Prostate gland (tissue), 2 donors: ENCODE results near the gene CXCR4. TPM values are rescaled to one million over a fixed set of nuclear protein-coding genes. Genes with fewer than 3 reads are reported as not detected.

Source experiments
- DNase-seq: peaks from one replicate; pipeline ENCODE4 v3.0.0-alpha.2; 2019; ENCODE audit warnings: low spot score
- H3K27ac ChIP-seq, 2 donors: fragments of 200-600 bp; sonication (generic); 2 replicates each; pipeline ENCODE4 v1.5.1; 2017 to 2019
- H3K27me3 ChIP-seq: fragments of 200-600 bp; sonication (generic); replicated peaks from 2 replicates; pipeline ENCODE4 v1.5.1; 2019; ENCODE audit not compliant: insufficient read depth
- H3K36me3 ChIP-seq, 2 donors: fragments of 200-600 bp; sonication (generic); 1 replicate in 1 of 2; 2 replicates in 1 of 2; pipeline versions ENCODE4 v1.5.1 to v1.8.1; 2017 to 2019
- H3K4me1 ChIP-seq: fragments of 200-600 bp; sonication (generic); replicated peaks from 2 replicates; pipeline ENCODE4 v1.5.1; 2019
- H3K4me3 ChIP-seq, 2 donors: fragments of 200-600 bp; sonication (generic); 2 replicates each; pipeline ENCODE4 v1.5.1; 2017 to 2019
- H3K9me3 ChIP-seq: fragments of 200-600 bp; sonication (generic); 2 replicates; pipeline ENCODE4 v1.5.1; 2017
- POLR2A ChIP-seq: fragments of 450-650 bp; IDR thresholded peaks from one replicate; pipeline ENCODE4 v1.6.1; 2016; ENCODE audit warnings: antibody characterized with exemption, mild to moderate bottlenecking
- POLR2AphosphoS5 ChIP-seq: sonication (generic); formaldehyde crosslinking; IDR thresholded peaks from one replicate; pipeline ENCODE4 v1.6.1; 2017; ENCODE audit warnings: antibody characterized with exemption
- WGBS: methylation state at CpG from one replicate; pipeline ENCODE4 v1.1.5; 2018; 5-methylcytosine and 5-hydroxymethylcytosine counted together
- intact Hi-C: fragments of 100-400 bp; cut with DNase I; formaldehyde crosslinking; loops from one replicate; pipeline ENCODE4 v1.14.2; 2022
- total RNA-seq, 2 donors: library from RNA; depleted of rRNA; stranded (reverse); fragments of >200 nt; gene quantifications; one replicate each; pipeline ENCODE4 v1.1.0, GENCODE V29; 2016
- TF ChIP-seq, protein P1 (sequence below), 4 experiments: fragments of 200-600 bp in 2 of 4; fragments of 450-650 bp in 2 of 4; sonication (generic) in 2 of 4; IDR thresholded peaks; 1 replicate in 3 of 4; 2 replicates in 1 of 4; pipeline ENCODE4 v1.5.1; 2016 to 2019; ENCODE audit warnings: antibody characterized with exemption in 4 of 4, mild to moderate bottlenecking in 2 of 4, moderate library complexity in 2 of 4

CXCR4 gene
- total RNA-seq, 2 donors from 2014 or later = 20.9 to 27.2 TPM

DNA sequence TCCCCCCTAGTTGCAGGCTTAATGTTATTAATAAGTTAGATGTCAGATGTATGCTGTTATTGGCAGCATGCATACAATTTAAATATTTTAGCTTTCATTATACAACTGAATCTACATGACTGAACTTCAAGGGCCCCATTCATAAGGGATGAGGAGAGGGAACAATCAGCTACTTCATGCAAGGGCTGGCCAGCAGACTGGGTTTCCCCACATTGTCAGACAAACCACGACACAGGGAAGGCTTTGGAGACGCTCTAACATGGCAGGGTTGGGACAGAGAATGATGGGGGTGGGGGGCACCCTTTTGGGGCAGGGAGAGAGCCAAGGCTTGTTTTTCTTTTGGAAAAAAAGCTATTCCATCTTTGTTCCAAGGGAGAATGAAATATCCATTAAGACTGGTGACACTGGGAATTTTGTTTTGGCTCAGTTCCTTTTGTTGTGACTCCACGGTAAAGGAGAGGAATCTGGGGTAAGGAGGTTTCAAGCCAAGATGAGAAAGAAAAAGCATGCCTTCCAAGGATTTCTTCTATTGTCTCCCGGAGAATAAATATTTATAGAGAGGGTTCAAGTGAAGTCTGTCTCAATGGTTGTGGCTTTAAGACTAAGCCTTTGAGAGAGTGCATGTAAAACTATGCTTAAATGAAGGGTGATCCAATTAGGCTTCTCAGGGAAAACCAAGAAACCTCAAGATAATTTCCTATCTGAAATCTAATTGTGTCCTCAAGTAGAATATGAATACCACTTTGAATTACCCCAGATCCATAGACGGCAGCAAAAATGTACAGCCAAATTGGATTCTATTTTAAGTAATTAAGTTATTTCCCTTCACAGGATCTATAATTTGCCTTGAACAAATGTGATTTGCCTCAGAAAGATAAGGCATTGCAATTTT, 5.4 kb downstream of the CXCR4 start:
- Histone ChIP-seq H3K4me3 (no peak overlapping the region), H3K27ac (no peak overlapping the region), H3K36me3 (no peaks in the 10 kb centered on the region), H3K27me3 (no peaks in the 10 kb centered on the region), H3K4me1 (peaks cover 5% of the 10 kb centered on the region), H3K9me3 (no peaks in the 10 kb centered on the region)
- intact Hi-C loops = no loop called here
- DNase-seq = no peak
- WGBS = 57% methylated on average over 5 of the region's 5 CpGs
- TF ChIP-seq POLR2AphosphoS5 = no peak
- no peak for TF ChIP-seq POLR2A
- TF ChIP-seq, protein P1, sequence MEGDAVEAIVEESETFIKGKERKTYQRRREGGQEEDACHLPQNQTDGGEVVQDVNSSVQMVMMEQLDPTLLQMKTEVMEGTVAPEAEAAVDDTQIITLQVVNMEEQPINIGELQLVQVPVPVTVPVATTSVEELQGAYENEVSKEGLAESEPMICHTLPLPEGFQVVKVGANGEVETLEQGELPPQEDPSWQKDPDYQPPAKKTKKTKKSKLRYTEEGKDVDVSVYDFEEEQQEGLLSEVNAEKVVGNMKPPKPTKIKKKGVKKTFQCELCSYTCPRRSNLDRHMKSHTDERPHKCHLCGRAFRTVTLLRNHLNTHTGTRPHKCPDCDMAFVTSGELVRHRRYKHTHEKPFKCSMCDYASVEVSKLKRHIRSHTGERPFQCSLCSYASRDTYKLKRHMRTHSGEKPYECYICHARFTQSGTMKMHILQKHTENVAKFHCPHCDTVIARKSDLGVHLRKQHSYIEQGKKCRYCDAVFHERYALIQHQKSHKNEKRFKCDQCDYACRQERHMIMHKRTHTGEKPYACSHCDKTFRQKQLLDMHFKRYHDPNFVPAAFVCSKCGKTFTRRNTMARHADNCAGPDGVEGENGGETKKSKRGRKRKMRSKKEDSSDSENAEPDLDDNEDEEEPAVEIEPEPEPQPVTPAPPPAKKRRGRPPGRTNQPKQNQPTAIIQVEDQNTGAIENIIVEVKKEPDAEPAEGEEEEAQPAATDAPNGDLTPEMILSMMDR (IDR thresholded peaks at IDR 0.05) = no peak

DNA sequence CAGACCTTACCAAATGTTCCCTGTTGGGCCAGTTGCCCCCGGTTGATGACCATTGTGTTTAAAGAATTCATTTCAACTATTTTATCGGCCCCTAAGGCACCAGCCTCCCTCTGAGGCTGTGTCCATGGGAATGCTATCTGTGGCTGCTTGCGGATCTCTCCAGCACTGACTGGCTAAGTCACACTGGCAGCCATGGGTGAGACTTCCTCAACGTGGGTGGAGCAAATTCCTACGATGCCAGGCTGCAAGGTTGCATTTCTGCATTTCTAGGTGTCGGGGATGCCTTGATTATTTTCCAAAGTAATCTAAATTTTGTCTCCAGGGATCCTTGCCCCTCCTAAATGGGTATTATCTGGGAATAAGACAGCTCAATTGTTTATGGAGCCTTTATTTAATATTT, 6.2 kb downstream of the CXCR4 start:
- H3K9me3 ChIP-seq = no peaks in the 10 kb centered on the region
- WGBS = 87% methylated on average over 6 of the region's 6 CpGs
- H3K27ac ChIP-seq = no peak overlapping the region
- no peak for DNase-seq
- peaks cover 5% of the 10 kb centered on the region for H3K4me1 ChIP-seq
- intact Hi-C loops = no loop called here
- TF ChIP-seq POLR2AphosphoS5 (no peak), POLR2A (no peak)
- TF ChIP-seq, protein P1 (IDR thresholded peaks at IDR 0.05) = no peak
- H3K36me3 ChIP-seq = no peaks in the 10 kb centered on the region
- H3K27me3 ChIP-seq = no peaks in the 10 kb centered on the region
- no peak overlapping the region for H3K4me3 ChIP-seq

DNA sequence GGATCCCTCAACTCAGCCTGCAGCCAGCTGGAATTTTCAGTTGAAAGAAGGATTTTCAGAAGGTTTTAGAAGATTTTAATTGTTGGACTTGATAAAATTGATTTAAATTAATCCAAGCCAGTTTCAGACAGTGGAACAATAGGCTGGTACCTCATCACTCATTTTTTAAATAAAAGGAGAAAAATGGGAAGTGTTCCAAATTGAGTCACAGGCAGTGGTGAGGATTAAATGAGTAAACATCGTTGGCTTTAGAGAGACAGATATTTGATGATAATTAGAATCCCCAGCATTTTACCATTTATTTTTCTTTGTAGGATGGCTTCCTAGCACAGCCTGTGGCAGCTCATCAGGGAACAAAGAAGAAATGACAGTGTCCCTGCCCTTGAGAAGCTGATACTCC, 7.4 kb downstream of the CXCR4 start:
- H3K27me3 ChIP-seq = no peaks in the 10 kb centered on the region
- intact Hi-C loops = no loop called here
- no peaks in the 10 kb centered on the region for H3K9me3 ChIP-seq
- no peaks in the 10 kb centered on the region for H3K36me3 ChIP-seq
- TF ChIP-seq POLR2A (no peak), POLR2AphosphoS5 (no peak)
- TF ChIP-seq, protein P1 (IDR thresholded peaks at IDR 0.05) = no peak
- WGBS = 50% methylated on average over 1 of the region's 1 CpG
- DNase-seq = no peak
- H3K27ac ChIP-seq = no peak overlapping the region
- H3K4me1 ChIP-seq = no peaks in the 10 kb centered on the region
- no peak overlapping the region for H3K4me3 ChIP-seq

DNA sequence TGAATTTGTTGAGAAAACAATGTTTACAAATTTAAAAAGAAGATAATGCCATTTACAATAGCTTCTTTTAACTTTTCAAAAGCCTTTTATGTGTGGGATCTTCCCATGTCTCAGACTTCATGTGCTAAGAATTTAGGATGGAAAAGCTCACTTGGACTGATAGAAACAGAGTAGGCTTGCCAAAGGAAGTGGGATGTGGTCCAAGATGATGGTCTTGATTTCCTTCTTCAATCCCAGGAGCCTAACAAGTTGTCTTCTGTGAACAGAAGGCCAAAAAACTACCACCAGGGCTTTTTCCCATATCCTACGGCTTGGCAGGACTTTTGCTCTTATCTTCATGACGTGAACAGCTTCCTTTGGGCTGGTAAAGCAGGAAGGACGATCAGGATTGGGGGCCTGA, 9.5 kb downstream of the CXCR4 start:
- no peak for DNase-seq
- H3K4me1 ChIP-seq = no peaks in the 10 kb centered on the region
- H3K27ac ChIP-seq = no peak overlapping the region
- 81% methylated on average over 3 of the region's 3 CpGs for WGBS
- H3K4me3 ChIP-seq = no peak overlapping the region
- H3K27me3 ChIP-seq = no peaks in the 10 kb centered on the region
- no peaks in the 10 kb centered on the region for H3K9me3 ChIP-seq
- H3K36me3 ChIP-seq = no peaks in the 10 kb centered on the region
- TF ChIP-seq, protein P1 (IDR thresholded peaks at IDR 0.05) = no peak
- TF ChIP-seq POLR2A (no peak), POLR2AphosphoS5 (no peak)
- intact Hi-C loops = no loop called here
